Cardiac muscle cell (in vitro differentiated cells and primary cell): Measurements from ENCODE around the gene LCE1F. TPM values are rescaled to one million over a fixed set of nuclear protein-coding genes. Genes with fewer than 3 reads are reported as not detected.

Source experiments
- DNase-seq, 2 donors: peaks; one replicate each; pipeline versions ENCODE4 v3.0.0 to v3.0.0-alpha.2; 2010 to 2017; ENCODE audit warnings: low read depth in 1 of 2, low spot score in 1 of 2
- H3K27ac ChIP-seq: fragments of 200-600 bp; sonication (generic); 2 replicates; pipeline ENCODE4 v1.5.1; 2016
- H3K27me3 ChIP-seq: fragments of 200-600 bp; sonication (generic); 2 replicates; pipeline ENCODE4 v1.6.0; 2016; ENCODE audit warnings: control low read depth
- H3K36me3 ChIP-seq: fragments of 200-600 bp; sonication (generic); 2 replicates; pipeline ENCODE4 v1.5.1; 2016; ENCODE audit warnings: control low read depth
- H3K4me1 ChIP-seq: fragments of 200-600 bp; sonication (generic); 2 replicates; pipeline ENCODE4 v1.8.1; 2017; ENCODE audit warnings: low read depth, mild to moderate bottlenecking, mixed run types
- H3K4me3 ChIP-seq: fragments of 200-600 bp; sonication (generic); 2 replicates; pipeline ENCODE4 v1.5.1; 2016; ENCODE audit warnings: mild to moderate bottlenecking
- H3K9me3 ChIP-seq: fragments of 200-600 bp; sonication (generic); 2 replicates; pipeline ENCODE4 v1.5.1; 2017; ENCODE audit warnings: low read depth, mild to moderate bottlenecking, control low read depth
- polyA plus RNA-seq: library from polyadenylated mRNA; unstranded; fragments of >200 nt; fragmentation: Nextera tagmentation; extraction: Ambion mirVana; gene quantifications from 2 replicates; pipeline ENCODE4 v1.2.1, GENCODE V29; 2016
- total RNA-seq: library from RNA; depleted of rRNA; stranded (reverse); fragments of >200 nt; gene quantifications from 2 replicates; pipeline ENCODE4 v1.2.3, GENCODE V29; 2016
- TF ChIP-seq, protein P1 (sequence below): IDR thresholded peaks from 2 replicates; pipeline ENCODE4 v1.5.1; 2012; ENCODE audit warnings: low read depth, mild to moderate bottlenecking, low read length

LCE1F gene
- total and polyA plus RNA-seq, 2 experiments from 2014 or later: not detected

DNA sequence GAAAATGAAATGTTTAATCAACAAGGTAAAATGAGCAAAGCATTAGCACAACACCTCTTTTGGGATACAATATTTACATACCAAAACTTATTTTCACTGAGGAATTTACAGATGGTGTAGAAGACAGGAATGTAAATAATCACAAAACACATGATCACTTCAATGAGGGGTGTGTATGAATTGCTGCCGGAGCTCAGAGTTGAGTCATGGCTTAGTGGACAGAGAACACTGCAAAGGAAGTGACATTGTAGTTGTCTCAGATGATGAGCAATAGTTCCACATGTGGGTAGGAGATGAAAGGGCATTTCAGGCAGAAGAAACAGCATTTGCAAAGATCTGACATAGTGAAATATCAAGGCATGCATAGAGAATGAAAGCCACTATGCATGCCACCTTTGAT lies 22.7 kb upstream of the LCE1F start:
- Histone ChIP-seq H3K27me3 (no peaks in the 10 kb centered on the region), H3K4me1 (no peaks in the 10 kb centered on the region), H3K36me3 (no peaks in the 10 kb centered on the region), H3K4me3 (no peak overlapping the region), H3K9me3 (no peaks in the 10 kb centered on the region), H3K27ac (no peak overlapping the region)
- TF ChIP-seq, protein P1, sequence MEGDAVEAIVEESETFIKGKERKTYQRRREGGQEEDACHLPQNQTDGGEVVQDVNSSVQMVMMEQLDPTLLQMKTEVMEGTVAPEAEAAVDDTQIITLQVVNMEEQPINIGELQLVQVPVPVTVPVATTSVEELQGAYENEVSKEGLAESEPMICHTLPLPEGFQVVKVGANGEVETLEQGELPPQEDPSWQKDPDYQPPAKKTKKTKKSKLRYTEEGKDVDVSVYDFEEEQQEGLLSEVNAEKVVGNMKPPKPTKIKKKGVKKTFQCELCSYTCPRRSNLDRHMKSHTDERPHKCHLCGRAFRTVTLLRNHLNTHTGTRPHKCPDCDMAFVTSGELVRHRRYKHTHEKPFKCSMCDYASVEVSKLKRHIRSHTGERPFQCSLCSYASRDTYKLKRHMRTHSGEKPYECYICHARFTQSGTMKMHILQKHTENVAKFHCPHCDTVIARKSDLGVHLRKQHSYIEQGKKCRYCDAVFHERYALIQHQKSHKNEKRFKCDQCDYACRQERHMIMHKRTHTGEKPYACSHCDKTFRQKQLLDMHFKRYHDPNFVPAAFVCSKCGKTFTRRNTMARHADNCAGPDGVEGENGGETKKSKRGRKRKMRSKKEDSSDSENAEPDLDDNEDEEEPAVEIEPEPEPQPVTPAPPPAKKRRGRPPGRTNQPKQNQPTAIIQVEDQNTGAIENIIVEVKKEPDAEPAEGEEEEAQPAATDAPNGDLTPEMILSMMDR: no peak
- no peak for DNase-seq

DNA sequence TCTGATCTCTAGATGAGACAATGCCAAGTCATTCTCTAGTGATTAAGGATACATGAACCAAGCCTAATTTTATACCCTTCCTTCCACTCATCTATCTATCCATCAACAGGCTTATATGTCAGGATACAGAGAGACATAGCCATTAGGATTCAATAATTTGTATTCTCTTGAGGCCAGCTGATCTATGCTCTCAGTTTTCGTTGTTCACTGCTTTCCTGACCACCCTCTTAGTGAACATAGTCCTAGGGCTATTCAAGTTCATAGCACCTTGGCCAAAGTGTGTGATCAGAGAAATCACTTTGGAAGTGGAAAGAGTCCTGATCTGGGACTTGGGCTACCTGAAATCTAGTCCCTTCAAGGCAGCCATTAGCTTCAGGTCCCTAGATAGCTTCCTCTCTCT lies 21.4 kb upstream of the LCE1F start:
- no peak overlapping the region for H3K4me3 ChIP-seq
- H3K27ac ChIP-seq: no peak overlapping the region
- no peak for DNase-seq
- H3K27me3 ChIP-seq: no peaks in the 10 kb centered on the region
- H3K4me1 ChIP-seq: no peaks in the 10 kb centered on the region
- TF ChIP-seq, protein P1: no peak
- no peaks in the 10 kb centered on the region for H3K36me3 ChIP-seq
- H3K9me3 ChIP-seq: no peaks in the 10 kb centered on the region

DNA sequence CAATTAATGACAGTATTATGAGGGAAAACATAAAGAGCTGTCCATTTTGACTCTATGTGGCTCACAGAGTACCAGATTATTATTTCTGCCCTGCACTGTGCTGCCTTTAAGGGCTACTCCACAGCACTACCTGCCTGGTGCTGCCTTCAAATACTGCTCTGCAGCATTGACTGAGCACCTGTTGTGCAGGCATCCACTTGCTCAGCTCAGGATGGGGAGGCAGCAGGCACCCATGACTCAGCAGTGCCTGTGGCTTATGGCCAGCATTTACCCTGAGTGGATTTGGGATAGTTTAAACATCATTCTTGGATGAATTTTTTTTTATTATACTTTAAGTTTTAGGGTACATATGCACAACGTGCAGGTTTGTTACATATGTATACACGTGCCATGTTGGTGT lies 18.1 kb upstream of the LCE1F start:
- Histone ChIP-seq H3K27ac (no peak overlapping the region), H3K36me3 (no peaks in the 10 kb centered on the region), H3K4me3 (no peak overlapping the region), H3K9me3 (no peaks in the 10 kb centered on the region), H3K27me3 (no peaks in the 10 kb centered on the region), H3K4me1 (no peaks in the 10 kb centered on the region)
- no peak for DNase-seq
- TF ChIP-seq, protein P1: no peak

DNA sequence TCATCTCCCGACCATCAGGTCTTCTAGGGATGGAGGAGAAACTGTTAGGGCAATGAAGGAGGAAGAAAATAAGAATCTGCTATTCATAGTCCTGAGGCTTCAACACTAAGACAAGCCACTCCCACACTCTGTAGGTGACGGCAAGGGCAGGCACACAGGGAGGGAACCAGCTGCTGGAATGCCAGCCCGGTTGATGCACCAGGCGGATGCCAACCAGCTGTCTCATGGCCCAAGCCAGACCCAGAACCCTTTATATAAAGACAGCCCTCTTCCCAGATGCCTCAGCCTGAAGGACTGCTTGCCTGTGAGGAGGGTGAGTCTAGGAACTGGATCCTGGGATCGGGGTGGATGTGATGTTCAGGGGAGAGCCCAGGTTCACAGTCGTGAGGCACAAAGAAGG lies 17.2 kb upstream of the LCE1F start, which contains the start of gene KPRP:
KPRP (plus strand) TSS at position 279 of the 400 bp plus-strand sequence. CDS start 1,564 bp downstream, outside the sequence.
- H3K27ac ChIP-seq: no peak within 1 kb of the TSS
- TF ChIP-seq, protein P1: no peak
- H3K36me3 ChIP-seq: no peaks in the 10 kb centered on the region
- no peak for DNase-seq
- no peak within 1 kb of the TSS for H3K4me3 ChIP-seq
- no peaks in the 10 kb centered on the region for H3K4me1 ChIP-seq
- H3K9me3 ChIP-seq: no peaks in the 10 kb centered on the region
- no peaks in the 10 kb centered on the region for H3K27me3 ChIP-seq

DNA sequence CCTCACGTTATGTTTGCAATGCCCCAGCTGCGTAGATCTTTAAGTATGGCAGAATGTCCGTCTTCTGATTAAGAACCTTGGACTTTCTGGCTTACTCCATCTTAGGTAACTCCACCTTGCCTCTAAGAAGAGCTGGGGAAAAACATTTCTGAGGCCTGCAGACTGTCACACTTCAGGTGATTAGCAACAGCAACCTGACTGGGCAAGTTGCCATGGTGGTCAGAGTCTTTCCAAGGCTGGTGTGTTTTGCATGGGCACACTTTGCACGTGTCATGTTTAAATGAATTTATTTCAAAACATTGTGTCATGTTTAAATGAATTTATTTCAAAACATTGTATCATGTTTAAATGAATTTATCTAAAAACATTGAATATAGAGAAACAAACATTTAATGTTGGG lies 16.3 kb upstream of the LCE1F start:
- Histone ChIP-seq H3K4me1 (no peaks in the 10 kb centered on the region), H3K36me3 (no peaks in the 10 kb centered on the region), H3K27ac (no peak overlapping the region), H3K4me3 (no peak overlapping the region), H3K9me3 (no peaks in the 10 kb centered on the region), H3K27me3 (no peaks in the 10 kb centered on the region)
- DNase-seq: no peak
- TF ChIP-seq, protein P1: no peak
